HFF-Myc (cell line): ENCODE measurements around the gene KCNAB2.
A peak's percentile ranks its signal among the peaks of the same experiment; 100 is the strongest.

Experiments used
- DNase-seq: peaks from one replicate; pipeline ENCODE4 v3.0.0-alpha.2; 2011; ENCODE audit warnings: low read depth; ENCODE audit errors: extremely low read depth
- H3K4me3 ChIP-seq: replicated peaks from 2 replicates; pipeline ENCODE4 v1.5.1; 2011; ENCODE audit warnings: low read depth, mild to moderate bottlenecking, control low read depth, low read length
- CTCF ChIP-seq: IDR thresholded peaks from 2 replicates; pipeline ENCODE4 v1.5.1; 2012; ENCODE audit warnings: mild to moderate bottlenecking, low read depth, low read length, control low read depth; ENCODE audit errors: missing control alignments

The KCNAB2 gene

GRCh38 chr1:6124746-6125365 is 79.2 kb downstream of the KCNAB2 start:
- TF ChIP-seq CTCF = no peak
- H3K4me3 ChIP-seq = no peak overlapping the region
- DNase-seq = no peak

GRCh38 chr1:6125366-6125765 is 79.7 kb downstream of the KCNAB2 start:
- H3K4me3 ChIP-seq = no peak overlapping the region
- DNase-seq = no peak
- no peak for TF ChIP-seq CTCF

- TF ChIP-seq CTCF = no peak
- DNase-seq = no peak
- no peak overlapping the region for H3K4me3 ChIP-seq
Measured at GRCh38 chr1:6126028-6126427, 80.3 kb downstream of the KCNAB2 start.

GRCh38 chr1:6126521-6127067 is 80.9 kb downstream of the KCNAB2 start:
- TF ChIP-seq CTCF = no peak
- DNase-seq = no peak
- no peak overlapping the region for H3K4me3 ChIP-seq

GRCh38 chr1:6127587-6128163 is 82.0 kb downstream of the KCNAB2 start:
- H3K4me3 ChIP-seq = no peak overlapping the region
- peak; percentile 33 for DNase-seq
- no peak for TF ChIP-seq CTCF

GRCh38 chr1:6128276-6129081 is 82.8 kb downstream of the KCNAB2 start:
- no peak overlapping the region for H3K4me3 ChIP-seq
- DNase-seq = no peak
- TF ChIP-seq CTCF = no peak
